GM10248 (cell line): ENCODE measurements around the gene ZNF415.

Experiments
- CTCF ChIA-PET: fragments of 300-600 bp; sonication (Branson Sonifier 250); formaldehyde crosslinking; extraction: SDS; loops from one replicate; lab custom pipeline; 2021; ENCODE audit warnings: antibody characterized with exemption; lab: Yijun Ruan, JAX
- POLR2A ChIA-PET: fragments of 350-650 bp; sonication (Branson Sonifier 250); formaldehyde crosslinking; extraction: SDS; loops from one replicate; lab custom pipeline; 2020; ENCODE audit warnings: antibody characterized with exemption; lab: Yijun Ruan, JAX
- DNase-seq: peaks from one replicate; pipeline ENCODE4 v3.0.0; 2012; ENCODE audit errors: extremely low spot score
- TF ChIP-seq, protein P1 (sequence below): IDR thresholded peaks from 2 replicates; pipeline ENCODE4 v1.5.1; 2012; ENCODE audit warnings: mild to moderate bottlenecking, low read depth; ENCODE audit errors: extremely low read depth, missing control alignments, control extremely low read depth

ZNF415 gene

DNA sequence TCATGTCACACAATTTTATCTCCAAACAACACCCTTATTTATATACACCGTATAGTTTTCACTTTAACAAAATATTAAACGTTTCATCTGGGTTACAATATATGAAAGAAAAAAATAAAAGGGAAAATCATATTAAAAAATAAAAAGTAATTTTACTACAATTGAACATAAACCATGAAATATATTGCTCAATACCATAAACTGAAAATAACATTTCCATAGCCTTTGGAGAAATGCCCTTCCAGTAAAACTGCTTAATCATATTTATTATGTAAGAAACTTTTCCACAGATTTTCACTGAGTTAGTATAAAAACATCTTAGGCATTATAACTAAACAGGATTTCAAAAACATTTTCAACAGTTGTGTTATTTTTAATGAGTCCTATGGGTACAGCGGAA lies 27.6 kb upstream of the ZNF415 start:
- no peak for DNase-seq
- TF ChIP-seq, protein P1, sequence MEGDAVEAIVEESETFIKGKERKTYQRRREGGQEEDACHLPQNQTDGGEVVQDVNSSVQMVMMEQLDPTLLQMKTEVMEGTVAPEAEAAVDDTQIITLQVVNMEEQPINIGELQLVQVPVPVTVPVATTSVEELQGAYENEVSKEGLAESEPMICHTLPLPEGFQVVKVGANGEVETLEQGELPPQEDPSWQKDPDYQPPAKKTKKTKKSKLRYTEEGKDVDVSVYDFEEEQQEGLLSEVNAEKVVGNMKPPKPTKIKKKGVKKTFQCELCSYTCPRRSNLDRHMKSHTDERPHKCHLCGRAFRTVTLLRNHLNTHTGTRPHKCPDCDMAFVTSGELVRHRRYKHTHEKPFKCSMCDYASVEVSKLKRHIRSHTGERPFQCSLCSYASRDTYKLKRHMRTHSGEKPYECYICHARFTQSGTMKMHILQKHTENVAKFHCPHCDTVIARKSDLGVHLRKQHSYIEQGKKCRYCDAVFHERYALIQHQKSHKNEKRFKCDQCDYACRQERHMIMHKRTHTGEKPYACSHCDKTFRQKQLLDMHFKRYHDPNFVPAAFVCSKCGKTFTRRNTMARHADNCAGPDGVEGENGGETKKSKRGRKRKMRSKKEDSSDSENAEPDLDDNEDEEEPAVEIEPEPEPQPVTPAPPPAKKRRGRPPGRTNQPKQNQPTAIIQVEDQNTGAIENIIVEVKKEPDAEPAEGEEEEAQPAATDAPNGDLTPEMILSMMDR: no peak
- POLR2A ChIA-PET: no interaction called here
- CTCF ChIA-PET: no interaction called here

DNA sequence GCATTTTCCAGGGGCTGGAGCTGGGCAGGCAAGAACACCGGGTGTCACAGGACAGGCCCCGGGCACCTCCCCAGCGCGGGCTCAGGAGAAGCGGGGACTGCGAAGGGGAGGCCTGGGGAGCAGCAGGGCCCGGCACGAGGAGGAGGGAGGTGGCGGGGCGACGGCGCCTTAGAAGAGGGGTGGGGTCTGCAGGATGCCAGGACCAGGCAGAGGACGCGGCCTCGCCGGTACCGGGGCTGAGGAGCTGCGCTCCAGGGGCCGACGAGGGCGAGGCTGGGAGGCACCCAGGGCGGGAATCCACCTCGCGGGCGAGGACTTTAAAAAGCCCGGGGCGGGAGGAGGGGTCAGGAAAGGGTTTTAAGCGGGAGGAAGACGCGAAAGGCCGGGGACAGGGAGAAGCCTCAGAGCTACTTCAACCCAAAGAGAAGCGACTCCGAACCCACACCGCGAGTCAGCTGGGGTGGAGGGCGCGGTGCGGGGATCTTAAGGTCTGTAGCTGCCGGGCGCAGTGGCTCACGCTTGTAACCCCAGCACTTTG lies 25.5 kb upstream of the ZNF415 start:
- CTCF ChIA-PET: interaction anchor here (0.6 to 1.0 kb wide), 2 partner anchors 315 to 422 kb away, joined by 3 read pairs; no protein-coding TSS in a partner anchor
- TF ChIP-seq, protein P1: no peak
- POLR2A ChIA-PET: interaction anchor here (0.7 kb wide), 1 partner anchor 308 kb away, joined by 5 read pairs; no protein-coding TSS in a partner anchor
- peak; percentile 30 for DNase-seq

DNA sequence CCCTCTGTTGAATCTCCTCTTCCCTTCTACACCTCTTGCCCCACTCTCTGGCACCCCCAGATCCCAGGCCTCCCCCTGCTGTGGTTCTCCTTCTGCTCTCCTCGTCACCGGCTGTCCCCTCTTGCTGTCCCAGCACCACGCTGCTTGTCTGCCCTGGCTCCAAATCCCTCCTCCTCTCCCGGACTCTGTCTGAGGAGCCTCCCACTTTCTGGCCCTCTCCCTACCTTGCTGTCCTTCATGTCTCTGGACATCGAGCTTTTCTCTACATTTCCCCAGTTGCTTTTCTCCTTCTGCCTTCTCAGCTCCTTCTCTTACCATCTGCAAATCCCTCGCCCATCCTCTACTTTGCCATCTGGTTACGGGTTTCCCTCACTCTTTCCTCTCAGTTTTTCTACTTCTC lies 24.9 kb upstream of the ZNF415 start:
- no peak for DNase-seq
- POLR2A ChIA-PET: interaction anchor here (0.7 kb wide), 1 partner anchor 307 kb away, joined by 5 read pairs; no protein-coding TSS in a partner anchor
- TF ChIP-seq, protein P1: no peak
- CTCF ChIA-PET: no interaction called here

DNA sequence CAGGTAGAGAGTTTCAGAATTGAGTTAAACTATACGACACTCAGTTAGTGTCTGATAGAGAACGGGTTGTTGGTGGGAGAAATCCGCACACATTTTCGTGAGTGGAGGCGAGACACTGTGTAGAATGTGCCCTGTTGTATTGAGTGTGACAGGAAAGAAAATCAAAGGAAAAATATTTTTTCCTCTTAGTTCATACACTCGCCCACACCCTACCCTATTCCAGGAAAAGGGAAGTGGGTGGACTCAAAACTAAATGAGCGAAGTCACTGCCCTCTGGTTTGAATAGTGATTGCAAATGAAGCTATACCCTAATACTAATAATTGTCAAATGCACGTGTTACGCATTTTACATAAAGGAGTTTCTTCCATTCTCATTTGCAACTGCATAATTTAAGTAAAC lies 24.1 kb upstream of the ZNF415 start:
- DNase-seq: no peak
- POLR2A ChIA-PET: no interaction called here
- CTCF ChIA-PET: no interaction called here
- TF ChIP-seq, protein P1: no peak

DNA sequence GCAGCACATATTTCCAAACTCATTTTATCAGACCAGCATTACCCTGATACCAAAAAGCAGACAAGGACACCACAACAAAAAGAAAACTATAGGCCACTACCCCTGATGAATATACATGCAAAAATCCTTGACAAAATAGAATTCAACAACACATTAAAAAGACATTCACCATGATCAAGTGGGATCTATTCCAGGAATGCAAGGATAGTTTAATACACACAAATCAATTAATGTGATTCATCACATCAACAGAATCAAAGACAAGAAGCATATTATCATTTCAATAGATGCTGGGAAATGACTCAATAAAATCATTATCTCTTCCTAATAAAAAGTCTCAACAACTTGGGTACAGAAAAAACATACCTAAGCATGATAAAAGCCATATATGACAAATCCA lies 14.9 kb upstream of the ZNF415 start:
- CTCF ChIA-PET: no interaction called here
- no peak for DNase-seq
- POLR2A ChIA-PET: no interaction called here
- TF ChIP-seq, protein P1: no peak

DNA sequence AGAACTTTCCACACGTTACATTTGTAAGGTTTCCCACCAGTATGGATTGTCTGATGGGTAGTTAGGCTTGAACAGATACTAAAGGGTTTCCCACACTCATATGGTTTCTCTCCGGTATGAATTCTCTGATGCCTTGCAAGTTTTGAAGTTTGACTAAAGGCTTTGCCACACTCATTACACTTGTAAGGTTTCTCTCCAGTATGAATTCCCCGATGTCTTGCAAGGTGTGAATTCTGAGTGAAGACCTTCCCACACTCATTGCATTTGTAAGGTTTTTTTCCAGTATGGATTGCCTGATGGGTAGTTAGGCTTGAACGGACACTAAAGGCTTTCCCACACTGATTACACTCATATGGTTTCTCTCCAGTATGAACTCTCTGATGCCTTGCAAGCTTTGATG lies 7.6 kb upstream of the ZNF415 start:
- TF ChIP-seq, protein P1: no peak
- no peak for DNase-seq
- POLR2A ChIA-PET: no interaction called here
- CTCF ChIA-PET: no interaction called here

DNA sequence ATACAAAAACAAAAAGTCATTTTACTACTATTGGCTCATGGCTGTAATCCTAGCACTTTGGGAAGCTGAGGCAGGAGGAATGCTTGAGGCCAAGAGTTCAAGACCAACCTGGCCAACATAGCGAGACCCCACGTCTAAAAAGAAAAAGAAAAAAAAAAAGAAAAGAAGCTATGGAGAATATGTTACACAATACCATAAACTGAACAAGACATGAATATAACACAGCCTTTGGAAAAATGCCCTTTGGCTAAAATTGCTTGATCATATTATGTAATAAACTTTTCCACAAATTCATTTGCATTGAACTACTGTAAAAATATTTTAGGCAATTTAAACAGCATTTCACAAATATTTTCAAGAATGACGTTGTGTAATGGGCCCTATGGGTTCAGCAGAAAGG lies 3.7 kb upstream of the ZNF415 start:
- CTCF ChIA-PET: no interaction called here
- TF ChIP-seq, protein P1: no peak
- POLR2A ChIA-PET: no interaction called here
- DNase-seq: no peak
